Activated T-cell treated with anti-CD3 and anti-CD28 coated beads, Interleukin-2, amount 50 U/mL, for 24 hours (primary cell): ENCODE data around the gene LTB4R.

Source experiments
- DNase-seq: peaks from one replicate; pipeline ENCODE4 v3.0.0-alpha.2; 2020
- H3K27ac Mint-ChIP-seq: 2 replicates; pipeline ENCODE4 v1.8.0; 2020; ENCODE audit warnings: mild to moderate bottlenecking, mixed read lengths
- H3K27me3 Mint-ChIP-seq: 2 replicates; pipeline ENCODE4 v1.8.0; 2020; ENCODE audit warnings: mixed read lengths
- H3K36me3 Mint-ChIP-seq: 2 replicates; pipeline ENCODE4 v1.8.0; 2020; ENCODE audit warnings: low read depth, mixed read lengths
- H3K4me1 Mint-ChIP-seq: 2 replicates; pipeline ENCODE4 v1.8.0; 2020; ENCODE audit warnings: low read depth, mixed read lengths
- H3K4me3 Mint-ChIP-seq: 2 replicates; pipeline ENCODE4 v1.8.0; 2020; ENCODE audit warnings: mild to moderate bottlenecking, moderate library complexity, mixed read lengths
- H3K9me3 Mint-ChIP-seq: 2 replicates; pipeline ENCODE4 v1.8.0; 2020; ENCODE audit warnings: mixed read lengths

The LTB4R gene

DNA sequence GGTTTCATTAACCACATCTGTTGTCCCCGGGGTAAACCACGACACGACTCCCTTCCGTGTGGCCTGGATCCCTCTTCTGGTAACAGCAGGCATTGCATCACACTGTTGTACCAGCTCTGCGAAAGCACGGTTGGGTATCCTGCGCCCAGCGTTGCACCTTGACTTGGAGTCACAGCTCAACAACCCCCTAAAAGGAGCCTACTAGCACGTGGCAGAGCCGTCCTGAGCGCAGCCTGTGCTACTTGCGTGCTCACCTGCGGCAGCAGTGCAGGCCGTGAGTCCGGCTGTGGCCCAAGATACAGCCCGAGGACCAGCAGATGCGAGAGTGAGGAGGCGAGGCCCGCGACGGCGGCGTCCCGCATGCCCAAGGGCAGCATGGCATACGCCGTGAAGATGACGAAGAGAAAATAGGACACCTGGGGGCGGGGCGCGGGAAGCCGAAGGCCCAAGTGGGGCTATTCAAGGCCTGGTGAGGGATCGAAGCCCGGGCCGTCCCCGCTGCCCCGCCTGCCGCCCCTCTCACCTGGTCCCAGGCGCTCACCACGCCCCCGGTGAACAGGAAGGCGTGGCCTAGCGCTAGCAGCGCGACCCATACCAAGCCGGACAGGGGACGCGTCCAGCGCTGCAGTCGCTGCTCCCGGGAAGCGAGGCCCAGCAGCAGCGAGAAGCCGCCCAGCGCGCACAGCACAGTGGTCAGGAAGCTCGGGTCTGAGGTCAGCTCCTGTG, 21.1 kb downstream of the LTB4R start:
- DNase-seq: peak; percentile 81
- Mint-ChIP-seq H3K9me3 (no peaks in the 10 kb centered on the region), H3K4me1 (peaks cover 46% of the 10 kb centered on the region), H3K27me3 (peaks cover 42% of the 10 kb centered on the region), H3K4me3 (peak overlapping the region; percentile 64), H3K36me3 (peaks cover 9% of the 10 kb centered on the region), H3K27ac (peak overlapping the region; percentile 42)

DNA sequence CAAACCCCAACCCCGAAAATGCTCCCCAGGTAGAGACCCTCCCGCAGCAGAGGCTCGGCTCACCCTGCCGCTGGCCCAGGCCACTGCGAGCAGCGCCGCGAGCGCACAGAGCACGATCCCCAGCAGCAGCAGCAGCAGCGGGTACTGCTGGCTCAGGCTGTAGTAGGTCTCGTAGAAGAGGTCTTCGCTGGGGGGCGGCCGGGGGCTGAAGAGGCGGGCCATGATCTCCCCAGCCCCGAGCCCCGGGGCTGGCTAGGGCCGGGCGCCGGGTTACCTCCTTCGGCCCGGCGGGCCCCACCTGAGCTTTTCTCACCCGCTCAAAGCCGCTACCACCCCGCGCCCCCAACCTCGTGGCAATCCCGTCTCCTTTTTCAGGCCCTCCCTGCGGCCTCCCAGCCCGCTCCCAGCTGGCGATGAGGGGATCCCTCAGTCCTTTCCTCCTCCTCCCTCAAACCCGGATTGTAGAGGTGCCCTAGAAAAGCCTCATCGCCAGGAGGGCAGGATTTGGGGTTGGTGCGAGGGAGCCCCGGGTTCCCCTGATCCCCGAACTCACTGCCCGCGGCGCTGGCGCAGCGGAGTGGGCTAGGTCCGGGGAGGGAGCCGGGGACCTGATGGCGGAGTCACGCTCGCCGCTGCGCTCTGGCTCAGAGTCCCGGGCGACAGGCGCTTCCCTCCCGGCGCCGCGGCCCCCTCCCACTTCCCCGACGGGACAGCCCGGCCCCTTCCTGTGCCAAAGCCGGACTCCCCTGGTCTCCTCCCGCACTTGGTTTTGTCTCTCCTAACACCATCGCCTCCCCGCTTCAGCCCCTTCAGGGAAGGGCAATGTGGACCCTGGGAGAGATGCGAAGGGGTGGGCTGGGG, 23.4 kb downstream of the LTB4R start, which contains the start of gene ADCY4:
Gene ADCY4 (minus strand): TSS at position 641 of the 861 bp plus-strand sequence. CDS start 419 bp downstream, at position 222.
- peak within 1 kb of the TSS; percentile 66 for H3K4me3 Mint-ChIP-seq
- H3K36me3 Mint-ChIP-seq: peaks cover 19% of the 10 kb centered on the region
- peaks cover 56% of the 10 kb centered on the region for H3K4me1 Mint-ChIP-seq
- H3K27me3 Mint-ChIP-seq: peaks cover 42% of the 10 kb centered on the region
- DNase-seq: peak; percentile 66
- H3K27ac Mint-ChIP-seq: no peak within 1 kb of the TSS
- no peaks in the 10 kb centered on the region for H3K9me3 Mint-ChIP-seq

DNA sequence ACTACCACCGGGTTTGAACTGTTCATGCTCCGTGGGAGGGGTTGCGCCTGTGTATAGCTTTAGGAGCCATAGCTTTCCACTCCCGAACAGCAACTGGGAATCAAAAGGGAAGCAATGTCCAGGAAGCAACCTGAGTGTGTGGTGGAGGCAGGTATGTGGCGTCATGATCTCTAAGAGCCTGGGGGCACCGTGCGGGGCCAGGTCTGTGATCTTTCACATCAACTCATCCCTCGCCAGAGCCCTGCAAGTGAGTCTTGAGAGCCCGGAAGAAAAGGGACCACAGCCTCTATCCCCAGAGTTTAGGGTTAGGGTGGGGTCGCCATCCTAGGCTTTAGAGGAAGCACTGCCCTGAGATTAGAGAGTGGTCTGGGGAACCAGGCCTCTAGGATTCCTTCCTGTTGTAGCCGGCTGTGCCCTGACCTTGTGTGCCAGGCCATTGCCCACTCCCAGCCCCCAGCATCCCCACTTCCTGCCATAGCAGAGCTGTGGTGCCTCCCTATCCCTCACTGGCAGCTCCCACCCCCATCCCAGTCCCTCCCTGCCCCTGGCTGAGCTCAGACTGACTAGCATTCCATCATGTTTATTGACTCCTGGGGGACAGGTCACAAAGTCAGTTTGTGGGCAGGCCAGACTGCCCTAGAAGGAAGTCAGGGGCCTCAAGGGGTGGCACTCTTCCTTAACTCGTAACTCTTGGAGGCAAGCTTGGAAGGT, 24.3 kb downstream of the LTB4R start:
- Mint-ChIP-seq H3K9me3 (no peaks in the 10 kb centered on the region), H3K4me3 (no peak overlapping the region), H3K27ac (no peak overlapping the region)

DNA sequence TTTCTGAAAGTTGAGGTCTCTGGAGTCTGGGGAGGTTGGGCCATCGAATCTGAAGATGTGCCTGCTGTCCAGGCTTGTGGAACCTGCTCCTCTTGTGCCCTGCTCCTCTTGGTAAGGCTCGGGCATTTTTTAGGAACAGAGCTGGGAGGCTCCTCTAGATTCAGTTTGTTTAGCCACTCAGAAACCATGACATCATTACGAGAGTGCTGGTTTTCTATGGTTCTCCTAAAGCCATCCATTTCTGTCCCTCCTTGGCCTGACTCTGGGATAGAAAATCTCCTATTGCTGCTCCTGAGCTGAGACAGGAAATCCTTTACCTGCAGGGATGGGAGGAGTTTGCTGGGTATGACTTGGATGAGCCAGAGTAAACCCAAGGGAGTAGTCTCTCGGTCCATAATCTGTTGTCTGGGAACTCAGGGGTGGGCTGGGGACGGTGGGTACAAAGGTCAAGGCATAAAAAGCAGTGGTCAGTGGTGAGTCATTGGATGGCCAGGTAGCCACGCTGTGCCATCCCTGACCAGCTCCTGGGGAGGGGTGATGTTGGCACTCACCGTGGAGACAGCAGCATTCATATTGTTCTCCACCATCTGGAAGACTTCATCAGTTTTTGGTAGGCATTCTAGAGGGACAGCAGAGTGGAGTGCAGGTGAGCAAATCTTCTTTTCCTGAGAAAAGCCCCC, 26.0 kb downstream of the LTB4R start:
- no peak overlapping the region for H3K4me3 Mint-ChIP-seq
- peaks cover 40% of the 10 kb centered on the region for H3K27me3 Mint-ChIP-seq
- H3K9me3 Mint-ChIP-seq: no peaks in the 10 kb centered on the region
- no peak for DNase-seq
- peaks cover 49% of the 10 kb centered on the region for H3K4me1 Mint-ChIP-seq
- no peak overlapping the region for H3K27ac Mint-ChIP-seq
- peaks cover 20% of the 10 kb centered on the region for H3K36me3 Mint-ChIP-seq

More for the DNA sequence above, 24.3 kb downstream of the LTB4R start:
- H3K4me1 Mint-ChIP-seq: peaks cover 56% of the 10 kb centered on the region
- H3K36me3 Mint-ChIP-seq: peaks cover 20% of the 10 kb centered on the region
- peaks cover 42% of the 10 kb centered on the region for H3K27me3 Mint-ChIP-seq
- no peak for DNase-seq

DNA sequence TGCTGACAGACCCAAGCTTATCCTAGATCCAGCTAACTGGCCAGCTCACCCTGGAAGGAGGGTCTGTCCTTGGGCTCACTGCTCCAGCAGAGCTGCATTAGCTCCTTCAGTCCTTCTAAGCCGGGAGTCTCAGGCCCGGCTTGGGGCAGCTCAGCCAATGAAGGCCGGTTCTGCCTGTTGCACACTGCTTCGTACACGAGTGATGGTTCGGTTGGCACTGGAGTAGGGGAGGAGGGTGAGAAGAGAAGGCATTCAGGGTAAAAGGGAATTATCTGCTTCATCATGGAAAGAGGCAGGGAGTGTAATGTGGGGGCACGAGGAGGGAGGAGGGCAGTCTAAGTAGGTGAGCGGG, 26.5 kb downstream of the LTB4R start:
- peaks cover 20% of the 10 kb centered on the region for H3K36me3 Mint-ChIP-seq
- peaks cover 44% of the 10 kb centered on the region for H3K4me1 Mint-ChIP-seq
- H3K27ac Mint-ChIP-seq: no peak overlapping the region
- H3K27me3 Mint-ChIP-seq: peaks cover 39% of the 10 kb centered on the region
- no peak for DNase-seq
- no peaks in the 10 kb centered on the region for H3K9me3 Mint-ChIP-seq
- H3K4me3 Mint-ChIP-seq: no peak overlapping the region

DNA sequence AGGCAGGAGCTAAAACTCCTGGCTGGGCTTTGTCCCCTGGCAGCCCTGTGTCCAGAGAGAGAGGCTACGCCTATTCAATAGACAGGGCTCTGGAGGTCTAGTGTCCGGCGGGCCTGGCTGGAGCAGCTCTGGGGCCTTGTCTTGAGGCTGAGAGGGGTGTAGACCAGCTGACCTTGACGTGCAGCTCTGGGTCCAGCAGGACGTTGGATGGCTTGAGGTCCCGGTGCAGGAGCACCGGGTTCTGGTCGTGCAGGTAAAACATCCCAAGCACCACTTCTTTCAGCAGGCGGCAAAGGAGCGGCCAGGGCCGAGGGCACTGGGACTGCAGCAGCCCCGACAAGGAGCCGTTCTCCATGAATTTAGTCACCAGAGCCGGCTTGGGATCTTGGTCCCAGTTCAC, 27.5 kb downstream of the LTB4R start:
- Mint-ChIP-seq H3K9me3 (no peaks in the 10 kb centered on the region), H3K27me3 (peaks cover 30% of the 10 kb centered on the region), H3K36me3 (peaks cover 20% of the 10 kb centered on the region), H3K4me3 (peak overlapping the region; percentile 86), H3K27ac (no peak overlapping the region), H3K4me1 (peaks cover 36% of the 10 kb centered on the region)
- no peak for DNase-seq

DNA sequence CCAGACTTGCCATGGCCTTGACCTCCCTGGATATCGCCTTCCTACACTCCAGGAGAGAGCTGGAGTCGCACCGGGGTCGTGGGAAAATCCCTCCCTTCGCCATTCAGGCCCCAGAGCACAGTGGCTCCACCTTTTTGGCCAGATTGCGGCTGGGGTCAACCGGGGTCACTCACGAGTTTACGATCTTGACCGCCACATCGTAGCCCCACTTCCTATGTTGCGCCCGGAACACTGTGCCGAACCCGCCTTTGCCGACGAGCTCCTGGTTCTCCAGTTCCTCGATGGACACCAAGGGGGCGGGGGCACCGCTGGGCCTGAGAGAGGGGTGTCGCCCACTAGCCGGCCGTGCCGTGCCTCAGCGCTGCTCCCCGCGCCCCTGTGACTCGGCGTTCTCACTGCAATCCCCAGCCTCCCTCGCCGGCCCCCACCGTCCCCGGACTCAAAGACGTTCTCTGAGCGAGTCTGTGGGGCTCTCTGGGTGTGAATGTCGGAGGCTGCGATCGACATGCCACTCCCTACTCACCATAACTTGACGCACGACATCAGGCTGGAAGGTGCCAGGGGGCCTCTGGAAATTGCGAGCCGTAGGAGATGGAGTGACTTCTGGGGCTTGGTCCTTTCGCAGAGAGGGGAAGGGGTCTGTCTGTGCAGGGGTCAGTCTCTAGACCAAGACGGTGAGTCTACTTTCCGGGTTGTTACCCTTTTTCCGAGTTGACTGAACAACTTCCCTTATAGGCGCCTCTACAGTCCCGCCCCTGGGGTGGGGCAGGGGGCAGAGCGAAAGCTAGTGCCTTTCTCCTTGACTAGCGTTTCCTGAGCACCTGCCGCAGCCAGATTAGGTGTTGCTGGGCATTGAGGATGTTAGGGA, 28.2 kb downstream of the LTB4R start, which contains the start of gene RIPK3:
Gene RIPK3 (minus strand): TSS at position 708 of the 868 bp plus-strand sequence. CDS start 165 bp downstream, at position 543.
- Mint-ChIP-seq H3K27ac (peak within 1 kb of the TSS; percentile 83), H3K9me3 (no peaks in the 10 kb centered on the region), H3K4me3 (peak within 1 kb of the TSS; percentile 86), H3K36me3 (peaks cover 20% of the 10 kb centered on the region), H3K4me1 (peaks cover 31% of the 10 kb centered on the region), H3K27me3 (peaks cover 28% of the 10 kb centered on the region)
- peak; percentile 81 for DNase-seq

DNA sequence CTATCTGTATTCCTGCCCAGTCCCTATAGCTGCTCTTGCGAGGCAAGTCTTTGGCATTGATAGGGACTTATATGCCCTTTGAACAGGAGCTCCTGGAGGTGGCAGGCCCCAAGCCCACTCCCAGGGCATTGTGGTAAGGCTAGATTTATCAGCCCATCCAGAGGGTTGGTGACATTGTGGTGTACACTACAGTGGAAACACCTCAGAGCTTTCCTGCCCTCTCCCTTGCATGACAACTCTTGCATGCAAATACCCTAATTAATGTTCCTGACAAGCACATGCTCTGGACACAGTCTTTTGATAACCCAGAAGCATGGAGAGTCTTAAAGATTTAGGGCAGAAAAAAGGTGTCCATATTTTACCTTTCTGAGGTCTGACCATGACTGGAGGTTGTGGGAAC, 29.3 kb downstream of the LTB4R start:
- Mint-ChIP-seq H3K4me1 (peaks cover 24% of the 10 kb centered on the region), H3K4me3 (no peak overlapping the region), H3K27me3 (peaks cover 25% of the 10 kb centered on the region), H3K27ac (no peak overlapping the region), H3K9me3 (no peaks in the 10 kb centered on the region), H3K36me3 (peaks cover 20% of the 10 kb centered on the region)
- DNase-seq: no peak

DNA sequence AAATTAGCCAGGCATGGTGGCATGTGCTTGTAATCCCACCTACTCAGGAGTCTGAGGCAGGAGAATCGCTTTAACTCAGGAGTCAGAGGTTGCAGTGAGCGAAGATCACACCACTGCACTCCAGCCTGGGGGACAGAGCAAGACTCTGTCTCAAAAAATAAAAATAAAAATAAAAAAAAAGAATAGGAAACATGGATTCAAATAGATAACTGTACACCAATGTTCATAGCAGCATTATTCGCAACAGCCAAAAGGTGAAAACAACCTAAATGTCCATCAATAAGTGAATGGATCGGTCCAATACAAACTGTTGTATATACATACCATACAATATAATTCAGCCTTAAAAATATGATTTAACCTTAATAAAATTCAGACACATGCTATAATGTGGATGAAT, 31.6 kb downstream of the LTB4R start:
- Mint-ChIP-seq H3K4me1 (peaks cover 23% of the 10 kb centered on the region), H3K9me3 (no peaks in the 10 kb centered on the region), H3K4me3 (no peak overlapping the region), H3K36me3 (peaks cover 7% of the 10 kb centered on the region), H3K27ac (no peak overlapping the region), H3K27me3 (peaks cover 29% of the 10 kb centered on the region)
- no peak for DNase-seq

DNA sequence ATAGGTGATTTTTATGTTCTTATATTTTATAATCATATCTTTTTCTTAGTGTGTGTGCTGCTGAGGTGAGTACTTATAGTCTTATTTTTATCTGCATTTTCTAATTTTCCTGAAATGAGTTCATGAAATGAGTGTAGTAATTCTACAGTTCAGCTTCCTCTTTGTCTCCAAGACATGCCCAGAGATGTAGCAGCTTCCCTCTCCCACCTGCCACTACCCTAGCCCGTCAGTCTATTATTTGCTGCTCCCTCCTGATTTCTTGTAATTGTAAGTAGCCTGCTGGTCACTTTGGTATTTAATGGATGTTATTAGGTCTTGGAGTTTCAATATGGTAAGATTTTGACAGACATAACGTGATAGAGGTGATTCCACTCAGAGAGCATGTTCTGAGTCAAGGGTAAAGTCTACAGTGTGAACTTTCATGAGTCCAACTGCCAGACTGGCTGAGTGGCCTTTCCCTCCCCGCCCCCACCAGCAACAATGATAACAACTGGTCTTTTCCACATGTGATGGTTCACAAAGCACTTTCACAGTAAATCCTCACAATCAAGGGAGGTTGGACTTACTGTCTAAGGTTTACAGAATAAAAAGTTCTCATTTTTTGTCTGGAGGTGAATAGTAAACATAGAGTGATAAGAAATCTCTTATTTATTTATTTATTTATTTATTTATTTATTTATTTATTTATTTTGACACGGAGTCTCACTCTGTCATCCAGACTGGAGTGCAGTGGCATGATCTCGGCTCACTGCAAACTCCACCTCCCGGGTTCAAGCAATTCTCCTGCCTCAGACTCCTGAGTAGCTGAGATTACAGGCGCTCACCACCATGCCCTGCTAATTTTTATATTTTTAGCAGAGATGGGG, 32.7 kb downstream of the LTB4R start:
- H3K27me3 Mint-ChIP-seq: peaks cover 32% of the 10 kb centered on the region
- H3K27ac Mint-ChIP-seq: no peak overlapping the region

DNA sequence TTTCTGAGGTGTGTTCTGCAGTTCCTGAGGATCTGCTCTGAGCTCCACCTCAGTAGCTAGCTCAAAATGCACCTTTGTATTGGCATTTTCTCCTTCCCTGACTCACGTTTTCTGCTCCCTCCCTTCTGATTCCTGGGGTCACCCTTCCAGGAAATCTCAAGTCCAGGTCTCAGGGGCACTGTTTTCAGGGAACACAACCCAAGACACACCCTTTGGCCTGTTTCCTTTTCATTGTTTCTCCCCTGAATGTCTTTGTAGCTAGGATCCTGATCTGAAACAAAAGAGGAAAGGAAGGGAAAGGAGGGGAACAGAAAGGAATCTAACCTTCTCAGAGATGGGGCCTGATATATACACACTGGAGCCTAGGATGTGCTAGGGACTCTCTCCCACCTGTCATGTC, 35.8 kb downstream of the LTB4R start:
- Mint-ChIP-seq H3K27ac (no peak overlapping the region), H3K9me3 (no peaks in the 10 kb centered on the region), H3K4me3 (no peak overlapping the region), H3K27me3 (peaks cover 59% of the 10 kb centered on the region), H3K4me1 (no peaks in the 10 kb centered on the region), H3K36me3 (no peaks in the 10 kb centered on the region)
- no peak for DNase-seq

More for the DNA sequence above, 32.7 kb downstream of the LTB4R start:
- Mint-ChIP-seq H3K9me3 (no peaks in the 10 kb centered on the region), H3K4me3 (no peak overlapping the region), H3K4me1 (peaks cover 11% of the 10 kb centered on the region), H3K36me3 (peaks cover 3% of the 10 kb centered on the region)
- no peak for DNase-seq

DNA sequence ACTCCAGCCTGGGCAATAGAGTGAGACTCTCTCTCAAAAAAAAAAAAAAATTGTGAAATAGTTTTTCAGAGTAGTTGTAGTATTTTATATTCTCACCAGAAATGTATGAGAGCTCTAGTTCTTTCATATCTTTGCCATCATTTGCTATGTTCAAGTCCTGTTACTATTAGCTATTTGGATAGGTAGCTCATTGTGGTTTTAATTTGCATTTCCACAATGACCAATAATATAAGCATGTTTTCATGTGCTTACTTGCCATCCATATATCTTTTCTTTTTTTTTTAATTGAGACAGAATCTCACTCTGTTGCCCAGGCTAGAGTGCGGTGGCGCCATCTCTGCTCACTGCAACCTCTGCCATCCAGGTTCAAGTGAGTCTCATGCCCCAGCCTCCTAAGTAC, 36.9 kb downstream of the LTB4R start:
- DNase-seq: no peak
- no peak overlapping the region for H3K27ac Mint-ChIP-seq
- H3K4me3 Mint-ChIP-seq: no peak overlapping the region
- peaks cover 66% of the 10 kb centered on the region for H3K27me3 Mint-ChIP-seq
- H3K36me3 Mint-ChIP-seq: no peaks in the 10 kb centered on the region
- H3K9me3 Mint-ChIP-seq: no peaks in the 10 kb centered on the region
- no peaks in the 10 kb centered on the region for H3K4me1 Mint-ChIP-seq

DNA sequence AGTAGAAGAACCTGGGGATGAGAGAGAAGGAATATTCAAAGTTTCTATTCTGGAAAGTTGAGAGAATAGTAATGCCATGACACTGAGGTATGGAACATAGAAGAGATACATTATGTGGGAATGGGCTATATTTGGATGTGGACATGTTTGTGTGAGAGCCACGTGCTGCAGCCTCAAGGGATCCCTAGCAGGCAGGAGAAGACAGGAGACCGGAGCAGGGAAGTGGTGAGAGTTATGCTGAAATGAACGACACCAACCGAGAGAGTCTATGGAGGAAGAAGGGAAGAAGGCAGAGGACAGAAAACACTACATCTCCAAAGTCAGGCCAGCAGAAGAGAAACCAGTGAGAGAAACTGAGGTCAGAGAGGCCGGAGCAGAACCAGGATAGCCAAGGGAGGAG, 38.4 kb downstream of the LTB4R start:
- Mint-ChIP-seq H3K4me1 (peaks cover 3% of the 10 kb centered on the region), H3K36me3 (no peaks in the 10 kb centered on the region)

More for the DNA sequence above, 38.4 kb downstream of the LTB4R start:
- no peak overlapping the region for H3K4me3 Mint-ChIP-seq
- peaks cover 69% of the 10 kb centered on the region for H3K27me3 Mint-ChIP-seq
- H3K27ac Mint-ChIP-seq: no peak overlapping the region
- no peak for DNase-seq
- H3K9me3 Mint-ChIP-seq: no peaks in the 10 kb centered on the region
